Subcutaneous abdominal adipose tissue (tissue), 5 donors: ENCODE measurements around the gene IGFL4.

ENCODE experiments used
- H3K27ac ChIP-seq: one replicate; pipeline ENCODE4 v1.7.0; 2013; ENCODE audit warnings: low read depth, mild to moderate bottlenecking, inconsistent platforms, low read length, moderate library complexity
- H3K27me3 ChIP-seq, 5 donors: one replicate each; pipeline ENCODE4 v1.7.0; 2013; ENCODE audit warnings: low read length in 5 of 5, inconsistent platforms in 1 of 5; ENCODE audit not compliant: control insufficient read depth in 5 of 5, insufficient read depth in 4 of 5
- H3K36me3 ChIP-seq, 5 donors: one replicate each; pipeline ENCODE4 v1.7.0; 2013; ENCODE audit warnings: low read length in 5 of 5; ENCODE audit not compliant: control insufficient read depth in 5 of 5, insufficient read depth in 5 of 5
- H3K4me1 ChIP-seq, 5 donors: one replicate each; pipeline ENCODE4 v1.7.0; 2013; ENCODE audit warnings: low read length in 5 of 5, mild to moderate bottlenecking in 3 of 5, moderate library complexity in 1 of 5; ENCODE audit not compliant: control insufficient read depth in 5 of 5, insufficient read depth in 5 of 5
- H3K4me3 ChIP-seq, 5 donors: one replicate each; pipeline ENCODE4 v1.7.0; 2013; ENCODE audit warnings: low read length in 5 of 5, low read depth in 1 of 5
- H3K9ac ChIP-seq, 5 donors: one replicate each; pipeline ENCODE4 v1.7.0; 2013; ENCODE audit warnings: low read length in 5 of 5, mild to moderate bottlenecking in 4 of 5, moderate library complexity in 3 of 5
- H3K9me3 ChIP-seq, 5 donors: one replicate each; pipeline ENCODE4 v1.7.0; 2013; ENCODE audit warnings: low read length in 5 of 5; ENCODE audit not compliant: control insufficient read depth in 5 of 5
- donor health status: healthy.
- donor health status: healthy.
- donor health status: healthy.
- donor health status: healthy.
- donor health status: healthy.

IGFL4 gene

DNA sequence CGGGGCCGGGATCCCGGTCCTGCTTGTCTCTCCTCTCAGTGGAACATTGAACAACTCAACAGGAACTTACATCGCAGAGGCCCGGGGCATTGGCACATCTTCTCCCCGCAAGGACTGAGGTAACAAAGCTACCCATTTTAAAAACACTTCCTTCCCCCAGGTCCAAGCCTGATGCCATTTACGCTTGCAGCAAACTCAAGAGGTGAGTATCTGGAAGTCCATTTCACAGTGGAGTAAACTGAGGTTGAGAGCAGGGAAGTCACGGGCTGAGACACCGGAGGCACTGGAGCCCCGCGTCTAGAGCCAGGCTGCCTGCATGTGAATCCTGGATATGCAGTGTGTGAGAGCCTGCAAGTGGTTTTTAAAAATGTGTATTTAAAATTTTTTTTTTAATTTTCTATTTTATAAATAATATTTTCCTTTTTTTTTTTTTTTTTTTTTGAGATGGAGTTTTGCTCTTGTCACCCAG lies 17.5 kb downstream of the IGFL4 start:
- H3K4me3 ChIP-seq: no peak overlapping the region
- no peak overlapping the region for H3K9ac ChIP-seq
- H3K4me1 ChIP-seq: no peaks in the 10 kb centered on the region
- no peaks in the 10 kb centered on the region for H3K9me3 ChIP-seq
- peaks cover 0 to 1% (median 0%) of the 10 kb centered on the region in 5 donors for H3K36me3 ChIP-seq
- H3K27ac ChIP-seq: no peak overlapping the region
- peaks cover 7 to 37% (median 33%) of the 10 kb centered on the region in 5 donors for H3K27me3 ChIP-seq

DNA sequence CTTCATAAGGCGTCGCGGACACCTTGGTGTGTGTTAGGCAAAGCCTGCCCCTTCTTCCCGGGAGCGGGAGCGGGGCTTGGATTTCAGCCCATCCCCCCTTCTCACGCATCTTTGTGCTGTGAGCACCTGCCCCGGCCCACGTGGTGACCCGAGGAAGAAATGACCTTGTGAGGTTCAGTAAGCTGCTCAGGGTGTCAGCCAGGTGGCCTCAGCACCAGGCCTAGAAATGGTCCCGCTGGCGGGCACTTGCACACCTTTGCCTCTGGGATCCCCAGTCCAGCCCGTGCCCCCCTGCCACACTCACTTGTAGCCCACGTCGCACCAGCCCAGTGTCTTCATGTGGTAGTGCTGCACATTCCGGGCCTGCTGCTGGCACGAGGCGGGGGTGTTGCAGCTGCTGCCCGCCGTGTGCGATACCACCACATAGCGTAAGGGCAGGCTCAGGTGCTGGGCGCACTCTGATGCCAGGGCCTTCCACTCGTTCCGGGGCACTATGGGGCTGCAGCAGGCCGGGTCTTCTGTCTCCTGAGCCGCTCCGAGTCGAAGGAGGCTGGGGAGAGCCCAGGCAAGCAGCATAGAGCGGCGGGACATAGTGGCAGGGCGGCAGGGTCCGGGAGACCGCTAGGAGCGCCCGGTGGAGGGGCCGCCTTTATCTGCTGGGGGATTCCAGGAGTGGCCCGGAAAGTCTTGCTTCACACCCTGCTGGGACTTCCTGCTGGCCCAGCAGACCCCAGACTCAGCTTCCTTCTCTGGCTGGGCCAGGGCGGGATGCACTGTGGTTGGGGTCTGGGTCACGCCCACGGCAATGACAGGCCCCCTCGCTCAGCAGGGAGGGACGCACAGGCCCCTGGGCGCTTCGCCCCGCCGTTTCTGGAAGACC lies 18.1 kb downstream of the IGFL4 start, which contains the start of gene PGLYRP1:
Gene PGLYRP1, minus strand, starts transcription at position 623 of the 880 bp plus-strand sequence. Its CDS starts 32 bp downstream, at position 591.
- Histone ChIP-seq H3K4me1 (no peaks in the 10 kb centered on the region), H3K9ac (peak within 1 kb of the TSS in 1 of 5 donors; percentile 24), H3K36me3 (peaks cover 0 to 6% (median 0%) of the 10 kb centered on the region in 5 donors), H3K27ac (no peak within 1 kb of the TSS), H3K9me3 (no peaks in the 10 kb centered on the region), H3K27me3 (peaks cover 7 to 35% (median 33%) of the 10 kb centered on the region in 5 donors), H3K4me3 (no peak within 1 kb of the TSS)

DNA sequence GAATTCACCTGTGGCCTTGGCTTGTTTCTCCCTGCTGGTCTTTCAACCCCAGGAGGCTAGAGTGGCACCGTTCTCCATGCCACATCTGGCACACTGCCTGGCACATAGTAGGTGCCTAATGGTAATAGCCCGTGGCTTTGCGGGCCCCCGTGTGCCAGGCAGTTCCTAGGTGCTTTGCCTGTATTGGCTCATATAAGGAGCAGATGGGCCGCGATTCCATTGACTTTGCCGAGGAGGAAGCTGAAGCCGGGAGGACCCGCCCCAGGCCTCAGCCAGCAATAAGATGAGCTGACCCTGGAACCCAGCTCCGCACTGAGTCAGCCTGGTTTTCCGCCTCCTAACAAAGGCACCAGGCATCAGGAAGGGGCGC lies 18.8 kb downstream of the IGFL4 start:
- Histone ChIP-seq H3K36me3 (peaks cover 0 to 6% (median 0%) of the 10 kb centered on the region in 5 donors), H3K4me1 (peaks cover 0 to 2% (median 0%) of the 10 kb centered on the region in 5 donors), H3K27ac (no peak overlapping the region), H3K27me3 (peaks cover 7 to 34% (median 33%) of the 10 kb centered on the region in 5 donors), H3K9ac (no peak overlapping the region), H3K9me3 (no peaks in the 10 kb centered on the region), H3K4me3 (no peak overlapping the region)

DNA sequence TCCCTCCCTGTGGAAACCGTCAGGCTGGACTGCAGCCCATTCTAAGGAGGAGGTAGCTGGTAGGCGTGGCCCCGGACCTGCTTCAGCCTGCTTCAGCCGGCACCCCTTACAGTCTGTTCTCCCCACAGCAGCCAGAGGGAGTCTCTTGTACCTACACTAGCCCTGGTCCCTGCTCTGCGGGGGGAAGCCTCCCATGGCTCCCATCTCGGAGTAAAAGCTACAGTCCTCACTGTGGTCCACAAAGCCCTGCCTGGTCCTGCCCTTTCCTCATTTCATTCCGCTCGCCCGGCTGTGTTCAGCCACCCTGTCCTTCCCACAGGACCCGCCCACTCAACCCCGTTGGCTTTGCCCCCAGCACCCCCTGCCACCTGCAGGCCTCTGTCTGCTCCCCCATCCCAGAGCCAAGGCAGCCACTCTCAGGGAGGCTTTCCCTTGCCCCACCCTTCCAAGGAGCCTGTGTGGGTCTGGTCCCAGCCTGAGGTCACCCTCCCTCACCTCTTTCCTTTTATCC lies 19.2 kb downstream of the IGFL4 start:
- H3K27me3 ChIP-seq: peaks cover 7 to 32% (median 29%) of the 10 kb centered on the region in 5 donors
- no peak overlapping the region for H3K27ac ChIP-seq
- peaks cover 0 to 5% (median under 1%) of the 10 kb centered on the region in 5 donors for H3K4me1 ChIP-seq
- no peak overlapping the region for H3K4me3 ChIP-seq
- H3K9ac ChIP-seq: no peak overlapping the region
- H3K9me3 ChIP-seq: no peaks in the 10 kb centered on the region
- peaks cover 0 to 6% (median 0%) of the 10 kb centered on the region in 5 donors for H3K36me3 ChIP-seq

DNA sequence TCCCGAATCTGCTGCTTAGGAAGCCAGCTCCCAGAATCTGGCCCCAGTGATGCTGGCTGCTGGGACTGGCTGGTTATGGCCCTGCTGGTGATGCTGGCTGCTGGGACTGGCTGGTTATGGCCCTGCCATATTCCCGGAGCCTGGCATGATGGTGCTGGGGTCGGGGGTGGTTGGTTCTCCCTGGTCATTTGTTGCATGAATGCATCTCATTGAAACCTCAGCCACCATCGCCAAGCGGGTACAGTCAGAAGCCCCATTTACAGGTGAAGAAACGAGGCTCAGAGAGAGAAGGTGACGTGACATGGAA lies 20.0 kb downstream of the IGFL4 start:
- Histone ChIP-seq H3K4me3 (no peak overlapping the region), H3K27ac (no peak overlapping the region), H3K9ac (no peak overlapping the region), H3K9me3 (no peaks in the 10 kb centered on the region), H3K36me3 (peaks cover 0 to 6% (median 0%) of the 10 kb centered on the region in 5 donors), H3K4me1 (peaks cover 2 to 14% (median 8%) of the 10 kb centered on the region in 5 donors), H3K27me3 (peaks cover 10 to 29% (median 27%) of the 10 kb centered on the region in 5 donors)

DNA sequence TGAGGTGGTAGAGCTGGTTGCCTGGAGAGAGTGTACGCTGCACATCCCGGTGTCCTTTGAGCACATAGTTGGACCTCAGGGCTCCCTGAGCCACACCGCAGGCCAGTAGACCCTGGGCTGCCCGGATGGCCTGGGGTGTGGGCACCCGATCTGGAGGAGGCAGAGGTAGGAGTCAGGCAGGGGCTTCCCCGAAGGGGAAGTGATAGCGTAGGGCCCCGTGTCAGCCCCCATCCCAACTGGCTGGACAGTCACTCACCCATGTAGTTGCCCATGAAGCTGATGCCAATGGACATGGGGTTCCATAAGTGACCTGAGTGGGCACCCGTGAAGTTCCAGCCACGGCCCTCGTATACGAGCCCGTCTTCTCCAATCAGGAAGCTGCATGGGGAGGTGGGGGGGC lies 21.5 kb downstream of the IGFL4 start:
- Histone ChIP-seq H3K27ac (no peak overlapping the region), H3K27me3 (peaks cover 22 to 37% (median 36%) of the 10 kb centered on the region in 5 donors), H3K9me3 (no peaks in the 10 kb centered on the region), H3K9ac (no peak overlapping the region), H3K36me3 (peaks cover 0 to 6% (median 0%) of the 10 kb centered on the region in 5 donors), H3K4me3 (no peak overlapping the region), H3K4me1 (peaks cover 2 to 25% (median 16%) of the 10 kb centered on the region in 5 donors)

DNA sequence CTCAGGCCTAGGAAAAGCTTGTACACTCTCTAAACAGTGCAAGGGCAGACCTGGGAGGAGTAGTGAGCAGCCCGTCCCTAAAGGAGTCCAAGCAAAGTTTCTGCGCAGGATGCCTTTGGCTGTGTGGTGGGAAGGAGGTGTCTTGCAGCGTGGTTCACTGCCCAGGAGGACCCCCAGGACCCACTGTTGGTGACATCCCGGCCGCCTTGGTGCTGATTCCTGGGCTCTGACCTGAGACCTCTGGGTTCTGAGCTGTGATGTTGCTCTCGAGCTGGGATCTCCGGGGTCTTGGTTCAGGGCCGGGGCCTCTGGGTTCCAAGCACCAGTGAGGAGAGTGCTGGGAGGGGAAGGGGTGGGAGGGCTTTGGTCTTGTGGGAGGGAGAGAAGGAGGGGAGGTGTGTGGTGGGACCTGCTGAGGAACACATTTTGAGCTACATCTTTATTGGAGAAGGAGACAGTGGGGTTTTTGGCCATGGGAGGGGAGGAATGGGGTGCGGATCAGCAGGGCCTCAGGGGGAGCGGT lies 22.0 kb downstream of the IGFL4 start:
- no peak overlapping the region for H3K27ac ChIP-seq
- H3K4me3 ChIP-seq: no peak overlapping the region
- no peak overlapping the region for H3K9ac ChIP-seq
- H3K9me3 ChIP-seq: no peaks in the 10 kb centered on the region
- H3K4me1 ChIP-seq: peaks cover 2 to 25% (median 16%) of the 10 kb centered on the region in 5 donors
- H3K36me3 ChIP-seq: peaks cover 0 to 6% (median 0%) of the 10 kb centered on the region in 5 donors
- H3K27me3 ChIP-seq: peaks cover 22 to 36% (median 34%) of the 10 kb centered on the region in 5 donors

DNA sequence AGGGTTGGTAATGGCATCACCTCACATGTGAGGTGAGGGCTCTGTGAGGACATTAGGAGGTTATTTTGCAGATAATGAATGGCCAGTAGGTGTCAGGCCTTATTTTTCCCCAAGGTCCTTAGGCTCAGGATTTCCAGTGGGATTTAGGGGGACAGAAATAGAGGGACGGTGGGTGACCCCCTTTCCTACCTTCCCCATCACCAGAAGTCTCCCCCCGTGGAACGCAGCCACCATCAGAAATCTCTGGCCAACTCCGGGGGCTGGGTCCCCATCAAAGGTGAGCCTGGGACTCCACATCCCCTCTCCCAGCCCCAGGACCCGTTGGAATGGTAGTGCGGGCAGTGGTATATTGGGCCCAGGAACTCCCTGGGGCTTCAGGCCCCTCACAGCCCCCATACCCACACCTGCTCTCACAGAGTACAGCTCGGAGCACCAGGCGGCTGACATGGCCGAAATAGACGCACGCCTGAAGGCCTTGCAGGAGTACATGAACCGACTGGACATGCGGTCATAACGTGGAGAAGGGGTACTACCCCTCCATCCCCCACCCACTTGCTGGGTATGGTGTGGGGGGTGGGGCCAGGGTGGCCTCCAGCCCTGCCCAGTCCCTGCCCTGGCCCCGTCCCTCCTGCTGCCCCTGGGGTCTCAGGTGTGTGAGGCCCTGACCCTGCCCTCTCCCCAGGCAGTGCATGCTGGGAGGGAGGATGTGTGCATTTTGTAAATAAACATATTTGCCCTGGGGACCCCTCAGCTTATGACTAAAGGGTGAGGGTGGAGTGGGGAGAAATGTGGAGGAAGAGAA lies 22.7 kb downstream of the IGFL4 start:
- H3K27me3 ChIP-seq: peaks cover 21 to 33% (median 29%) of the 10 kb centered on the region in 5 donors
- no peak overlapping the region for H3K27ac ChIP-seq
- no peaks in the 10 kb centered on the region for H3K9me3 ChIP-seq
- H3K4me1 ChIP-seq: peaks cover 2 to 25% (median 16%) of the 10 kb centered on the region in 5 donors
- no peak overlapping the region for H3K4me3 ChIP-seq
- H3K36me3 ChIP-seq: peaks cover 0 to 6% (median 0%) of the 10 kb centered on the region in 5 donors
- H3K9ac ChIP-seq: no peak overlapping the region

DNA sequence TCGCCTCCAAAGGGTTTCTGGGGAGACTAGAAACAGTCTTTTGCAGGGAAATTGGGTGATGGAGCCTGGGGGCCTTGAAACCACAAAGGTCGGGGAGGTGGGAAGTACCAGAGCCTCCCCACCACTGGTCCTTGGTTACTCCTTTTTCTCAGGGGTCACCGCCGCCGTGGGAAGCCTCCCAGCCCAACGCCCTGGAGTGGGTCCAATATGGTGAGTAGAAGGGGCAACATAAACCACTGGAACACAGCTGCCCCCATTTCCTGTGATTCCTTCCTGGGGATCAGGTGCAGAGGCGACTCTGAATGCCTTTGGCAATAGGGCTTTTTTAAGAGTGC lies 23.7 kb downstream of the IGFL4 start:
- Histone ChIP-seq H3K9me3 (no peaks in the 10 kb centered on the region), H3K9ac (no peak overlapping the region), H3K27me3 (peaks cover 15 to 27% (median 20%) of the 10 kb centered on the region in 5 donors), H3K27ac (no peak overlapping the region), H3K4me3 (no peak overlapping the region), H3K36me3 (peaks cover 0 to 6% (median 0%) of the 10 kb centered on the region in 5 donors), H3K4me1 (peaks cover 2 to 25% (median 16%) of the 10 kb centered on the region in 5 donors)
